ENCODE data around the gene RAP1GAP.

GRCh38 chr1:21568006-21568746, 101.0 kb downstream of the RAP1GAP start:
- TF ChIP-seq POLR2AphosphoS5 (IDR thresholded peaks at IDR 0.05) = no peak
- TF ChIP-seq, protein P1, sequence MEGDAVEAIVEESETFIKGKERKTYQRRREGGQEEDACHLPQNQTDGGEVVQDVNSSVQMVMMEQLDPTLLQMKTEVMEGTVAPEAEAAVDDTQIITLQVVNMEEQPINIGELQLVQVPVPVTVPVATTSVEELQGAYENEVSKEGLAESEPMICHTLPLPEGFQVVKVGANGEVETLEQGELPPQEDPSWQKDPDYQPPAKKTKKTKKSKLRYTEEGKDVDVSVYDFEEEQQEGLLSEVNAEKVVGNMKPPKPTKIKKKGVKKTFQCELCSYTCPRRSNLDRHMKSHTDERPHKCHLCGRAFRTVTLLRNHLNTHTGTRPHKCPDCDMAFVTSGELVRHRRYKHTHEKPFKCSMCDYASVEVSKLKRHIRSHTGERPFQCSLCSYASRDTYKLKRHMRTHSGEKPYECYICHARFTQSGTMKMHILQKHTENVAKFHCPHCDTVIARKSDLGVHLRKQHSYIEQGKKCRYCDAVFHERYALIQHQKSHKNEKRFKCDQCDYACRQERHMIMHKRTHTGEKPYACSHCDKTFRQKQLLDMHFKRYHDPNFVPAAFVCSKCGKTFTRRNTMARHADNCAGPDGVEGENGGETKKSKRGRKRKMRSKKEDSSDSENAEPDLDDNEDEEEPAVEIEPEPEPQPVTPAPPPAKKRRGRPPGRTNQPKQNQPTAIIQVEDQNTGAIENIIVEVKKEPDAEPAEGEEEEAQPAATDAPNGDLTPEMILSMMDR (IDR thresholded peaks at IDR 0.05) = no peak

Data from esophagus muscularis mucosa (tissue), 3 donors.